OCI-LY7 (cell line): ENCODE measurements around the gene TMEM191C.
A peak's percentile ranks its signal among the peaks of the same experiment; 100 is the strongest.

Source experiments
- CTCF ChIP-seq: fragments of 200-600 bp; sonication (generic); conservative IDR thresholded peaks from 2 replicates; pipeline ENCODE4 v1.5.1; 2014; ENCODE audit warnings: mild to moderate bottlenecking, antibody characterized with exemption, low read length, moderate library complexity, mixed read lengths
- EZH2phosphoT487 ChIP-seq: fragments of 200-600 bp; sonication (generic); IDR thresholded peaks from 2 replicates; pipeline ENCODE4 v1.6.1; 2018; ENCODE audit warnings: low read depth, borderline replicate concordance, mild to moderate bottlenecking, mixed run types, antibody characterized with exemption, low read length, moderate library complexity, mixed read lengths

GRCh38 chr22:21450320-21450831 lies 16.8 kb upstream of the TMEM191C start:
- TF ChIP-seq CTCF (peak; percentile 35; the same call in 1 of the 2 replicates), EZH2phosphoT487 (no peak)
